Measurements from ENCODE around the gene SORCS2.

SORCS2 gene

DNA sequence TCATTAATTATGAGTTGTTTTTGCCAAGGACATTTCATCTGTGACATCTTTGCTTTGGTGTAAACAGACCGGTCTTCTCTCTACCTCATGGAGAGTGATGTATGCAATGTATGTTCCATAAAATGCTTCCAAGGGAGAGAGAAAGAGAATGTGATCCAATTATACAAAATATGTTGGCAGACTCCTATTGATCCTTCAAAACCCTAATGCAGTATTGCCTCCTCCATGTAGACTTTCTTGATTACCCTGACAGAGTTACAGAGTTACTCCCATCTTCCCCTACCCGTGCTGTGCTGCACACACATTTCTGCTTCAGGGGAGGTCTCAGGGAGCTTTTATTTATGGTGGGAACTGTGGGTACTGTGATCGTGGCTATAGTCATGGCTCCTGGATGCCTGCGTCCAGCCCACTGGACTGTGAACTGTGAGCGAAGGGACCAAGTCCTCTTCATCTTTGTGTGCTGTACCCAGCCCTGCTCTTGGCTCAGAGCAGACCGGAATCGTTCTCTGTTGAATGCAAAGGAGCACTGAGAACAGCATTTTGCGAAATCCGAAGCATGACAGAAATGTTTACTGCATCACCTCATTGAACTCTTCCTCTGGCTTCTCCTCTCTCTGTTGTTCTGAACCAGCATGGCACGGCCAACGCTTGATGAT lies 32.7 kb downstream of the SORCS2 start:
- DNase-seq: no peak

DNA sequence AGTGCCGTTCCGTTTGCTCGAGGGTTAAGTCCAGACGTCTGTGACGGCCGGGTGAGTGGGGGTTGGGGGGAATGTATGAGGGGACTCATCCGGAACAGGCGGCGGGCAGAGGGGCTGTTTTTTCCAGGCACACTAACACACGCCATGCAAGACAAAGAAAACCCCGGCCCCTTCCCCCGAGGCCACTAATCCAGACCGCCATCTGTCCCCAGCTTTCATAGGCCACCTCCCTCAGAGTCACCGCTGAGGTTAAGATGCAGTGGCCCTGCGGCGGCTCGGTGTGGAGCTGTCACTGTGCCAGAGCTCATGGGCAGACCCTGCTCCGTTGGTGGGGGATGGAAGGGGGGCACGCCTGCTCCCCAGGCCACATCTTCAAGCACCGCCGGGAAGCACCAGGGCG lies 34.1 kb downstream of the SORCS2 start:
- DNase-seq: no peak

DNA sequence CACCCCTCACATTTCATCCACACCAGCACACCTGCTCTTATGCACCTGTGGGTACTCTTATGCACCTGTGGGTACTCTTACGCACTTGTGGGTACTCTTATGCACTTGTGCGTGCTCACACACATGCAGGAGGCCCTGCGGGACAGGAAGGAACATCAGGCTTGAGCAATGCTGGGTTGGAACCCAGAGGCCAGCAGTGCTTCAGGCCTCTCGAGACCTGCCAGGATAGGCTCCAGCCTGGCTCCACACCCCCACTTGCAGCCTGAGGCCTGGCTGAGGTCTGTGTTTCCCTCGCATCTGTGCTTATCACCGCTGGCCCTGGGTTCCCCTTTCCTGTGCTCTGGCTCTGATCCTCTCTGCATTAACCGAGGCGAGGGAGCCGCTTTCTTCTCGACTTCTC lies 34.7 kb downstream of the SORCS2 start:
- DNase-seq: no peak

DNA sequence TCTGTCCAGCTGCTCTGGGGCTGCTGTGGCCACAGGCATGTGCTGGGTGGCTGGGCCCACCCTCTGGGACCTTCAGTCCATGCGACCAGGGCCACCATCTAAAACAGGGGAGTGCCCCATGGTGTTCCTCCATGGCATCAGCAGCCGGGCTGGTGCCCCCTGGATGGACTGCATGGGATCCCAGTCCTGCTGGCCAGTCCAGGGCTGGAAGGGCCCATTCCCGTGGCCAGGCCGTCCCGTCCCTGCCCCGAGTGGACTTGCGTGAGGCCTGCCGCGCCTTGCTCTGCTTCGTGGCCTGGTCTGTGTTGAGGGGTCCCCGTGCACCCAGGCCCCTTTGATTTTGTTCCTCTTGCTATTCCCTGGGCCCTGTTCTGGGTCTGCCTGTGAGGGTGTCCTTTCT lies 36.4 kb downstream of the SORCS2 start:
- no peak for DNase-seq

DNA sequence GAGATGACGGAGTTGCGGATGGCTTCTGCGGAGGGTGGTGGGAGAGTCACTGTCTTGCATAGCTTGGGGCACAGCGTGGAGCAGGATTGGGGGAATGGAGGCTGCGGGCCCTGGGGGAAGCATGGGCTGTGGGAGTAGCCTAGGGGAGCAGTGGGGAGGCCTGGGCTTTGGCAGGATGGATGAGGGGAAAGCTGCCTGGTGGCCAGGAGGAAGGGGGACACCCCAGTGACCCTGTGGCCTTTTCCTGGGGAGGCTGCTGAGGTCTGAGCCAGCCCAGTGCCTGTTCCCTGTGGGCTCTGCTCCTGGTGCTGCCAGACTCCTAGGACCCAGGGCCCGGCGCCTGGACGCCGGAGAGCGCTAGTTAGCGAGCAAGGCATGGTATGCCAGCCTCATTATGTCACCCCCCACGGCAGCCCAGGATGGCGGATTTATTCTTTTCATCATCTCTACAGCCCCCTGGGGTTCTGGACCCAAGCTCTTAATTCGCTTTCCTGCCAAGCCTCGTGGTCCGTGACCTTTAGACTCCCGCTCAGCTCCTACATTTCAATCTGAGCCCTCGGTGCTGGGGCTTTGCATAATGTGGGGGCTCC lies 39.8 kb downstream of the SORCS2 start:
- DNase-seq: no peak

DNA sequence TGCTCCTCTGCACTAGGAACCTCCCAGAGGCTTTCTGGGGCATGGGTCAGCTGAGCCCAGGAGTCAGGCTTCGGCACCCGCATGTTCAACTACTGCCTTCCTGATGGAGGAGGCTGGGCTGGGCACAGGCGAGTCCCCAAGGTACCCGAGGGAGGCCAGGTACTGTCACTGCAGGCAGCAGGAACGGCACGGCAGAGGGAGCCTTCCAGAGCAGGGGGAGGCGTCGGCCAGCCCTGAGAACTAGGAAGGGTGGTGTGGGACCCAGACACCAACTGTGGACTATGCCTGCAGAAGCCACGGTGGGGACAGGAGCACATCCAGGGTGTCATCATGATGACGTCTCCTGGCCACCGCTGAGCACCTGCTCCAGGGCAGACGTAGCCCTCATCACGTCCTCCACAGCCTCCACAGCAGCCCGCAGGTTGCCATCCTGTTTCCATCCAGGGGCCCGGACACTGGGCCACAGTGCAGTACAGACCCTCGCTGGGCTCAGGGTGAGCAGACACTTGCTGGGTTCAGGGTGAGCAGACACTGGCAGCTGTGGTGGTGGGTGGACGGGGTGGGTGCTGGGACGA lies 40.8 kb downstream of the SORCS2 start:
- no peak for DNase-seq

DNA sequence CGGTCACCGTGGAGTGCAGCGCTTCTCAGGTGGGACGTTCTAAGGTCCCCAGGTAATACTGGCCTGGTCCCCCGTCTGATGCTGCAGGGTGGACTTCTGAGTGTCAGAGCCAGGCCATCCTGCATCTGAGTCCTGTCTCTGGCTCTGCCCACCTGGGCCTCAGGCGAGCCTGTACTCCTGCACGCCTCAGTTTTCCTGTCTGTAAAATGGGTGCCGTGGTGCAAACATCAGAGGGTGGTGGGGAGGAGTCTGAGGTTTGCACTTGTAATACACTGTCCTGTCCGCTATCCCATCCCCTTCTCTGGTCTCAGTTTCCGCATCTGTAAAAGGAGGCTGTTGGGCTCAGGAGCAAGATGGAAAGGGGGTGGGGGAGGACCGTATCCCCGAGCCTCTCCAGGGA lies 41.3 kb downstream of the SORCS2 start:
- DNase-seq: no peak

DNA sequence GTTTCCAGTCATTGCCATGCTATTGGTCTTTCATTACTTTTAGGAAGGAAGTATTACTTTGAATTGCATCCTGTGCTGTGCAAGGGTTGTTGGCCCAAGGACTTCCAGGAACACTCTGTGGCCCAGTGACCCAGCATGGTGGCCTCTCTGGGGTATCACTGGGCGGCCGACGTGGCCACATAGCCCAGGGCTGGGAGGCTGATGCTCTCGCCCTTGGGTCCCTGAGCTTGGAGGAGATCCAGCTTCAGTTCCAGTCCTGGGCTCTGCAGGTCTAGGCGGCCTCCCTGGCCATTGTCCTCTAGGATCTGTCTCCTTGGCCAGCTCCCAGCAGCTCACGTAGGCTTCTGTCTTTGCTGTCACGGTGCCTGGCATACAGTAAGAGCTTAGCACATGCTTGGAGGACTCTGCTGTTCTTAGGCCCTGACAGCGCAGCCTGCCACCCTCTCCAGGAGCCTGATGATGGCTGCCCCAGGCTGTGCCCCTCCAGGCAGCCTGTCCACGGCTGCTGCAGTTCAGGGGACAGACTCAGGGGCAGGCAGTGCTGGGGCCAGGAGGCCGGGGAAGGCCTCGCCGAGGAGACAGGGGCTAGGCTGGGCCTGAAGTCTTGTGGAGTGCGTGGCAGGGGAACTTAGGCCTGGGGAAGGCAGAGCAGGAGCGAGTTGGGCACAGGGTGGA lies 42.2 kb downstream of the SORCS2 start:
- no peak for DNase-seq

DNA sequence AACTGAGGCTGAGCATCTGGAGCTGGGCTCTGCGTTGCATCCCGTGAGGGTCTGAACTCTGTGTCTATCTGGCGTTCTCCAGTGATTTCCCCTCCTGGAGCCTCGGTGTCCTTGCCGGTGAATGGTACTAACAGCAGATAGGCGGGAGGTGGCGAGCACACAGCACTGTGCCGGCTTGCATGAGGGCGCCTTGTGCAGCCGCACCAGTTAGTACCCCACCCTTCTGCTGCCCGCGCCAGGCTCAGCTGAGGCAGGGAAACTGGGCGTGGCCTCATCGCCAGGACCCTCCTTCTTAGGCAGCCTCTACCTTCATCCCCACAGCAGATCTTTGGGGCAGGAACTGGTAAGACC lies 42.7 kb downstream of the SORCS2 start:
- no peak for DNase-seq

DNA sequence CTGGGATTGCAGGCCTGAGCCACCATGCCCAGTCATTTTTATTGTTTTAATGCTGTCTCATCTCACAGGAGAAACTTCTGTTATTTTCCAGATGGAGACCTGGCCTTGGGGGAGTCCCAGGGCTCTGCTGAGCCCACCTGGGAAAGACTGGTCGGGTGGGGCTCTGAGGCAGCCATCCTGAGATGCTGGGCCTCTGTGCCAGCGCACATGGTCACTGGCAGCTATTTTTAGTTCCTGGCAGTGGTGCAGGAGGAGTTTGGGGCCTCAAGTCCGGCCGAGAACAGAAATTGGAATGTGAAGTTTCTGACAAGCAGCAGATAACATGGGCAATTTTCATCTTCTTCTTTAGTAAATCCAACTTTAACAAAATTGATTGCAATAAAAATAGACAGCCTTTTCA lies 44.5 kb downstream of the SORCS2 start:
- no peak for DNase-seq

DNA sequence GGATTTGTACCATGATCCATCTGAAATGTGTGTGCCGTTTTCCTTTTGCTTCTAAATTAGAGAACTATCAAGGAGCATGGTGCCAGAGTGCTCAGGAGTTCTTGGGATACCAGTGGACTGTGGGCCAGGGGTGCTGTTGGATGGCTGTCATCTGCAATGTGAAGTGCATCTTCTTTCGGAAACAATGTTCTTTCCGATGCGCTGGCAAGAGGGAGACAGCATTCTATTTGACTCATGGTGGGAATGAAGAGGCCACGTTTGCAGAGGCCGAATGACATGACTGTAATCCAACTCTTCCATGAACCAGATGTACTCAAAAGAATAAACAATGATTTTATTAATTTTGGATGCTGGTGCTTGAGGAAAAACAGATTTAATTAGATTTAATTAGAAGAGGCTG lies 45.5 kb downstream of the SORCS2 start:
- no peak for DNase-seq

DNA sequence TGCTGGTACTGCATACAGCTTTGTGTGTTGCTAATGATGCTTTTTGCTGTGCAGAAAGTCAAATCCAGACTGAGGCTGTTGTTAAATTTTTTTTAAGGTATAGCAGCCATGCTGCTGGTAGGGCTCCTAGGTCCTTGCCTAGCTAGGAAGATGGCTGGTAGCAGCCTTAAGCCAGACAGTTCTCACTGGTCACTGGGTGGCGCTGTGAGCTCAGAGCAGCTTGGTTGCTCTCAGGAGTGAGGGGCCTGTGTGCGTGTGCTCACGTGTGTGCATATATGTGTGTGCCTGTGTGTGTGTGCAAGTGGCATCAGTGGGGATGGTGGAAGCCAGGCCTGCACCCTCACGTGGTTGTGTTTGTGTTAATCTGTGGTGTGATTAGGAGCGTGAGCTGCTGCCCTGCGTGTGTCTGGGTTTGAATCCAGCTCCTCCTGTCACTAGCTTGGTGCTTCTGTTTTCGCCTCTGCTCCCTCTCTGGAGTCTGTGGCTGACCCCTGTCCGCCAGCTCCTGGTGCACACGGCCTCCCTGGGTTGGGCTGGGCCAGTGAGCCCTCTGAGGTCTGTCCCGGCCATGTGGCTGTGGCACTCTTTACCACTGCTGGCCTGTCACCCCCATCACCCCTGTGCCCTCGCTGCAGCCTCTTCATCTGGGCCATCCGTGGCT lies 46.1 kb downstream of the SORCS2 start:
- DNase-seq: no peak

DNA sequence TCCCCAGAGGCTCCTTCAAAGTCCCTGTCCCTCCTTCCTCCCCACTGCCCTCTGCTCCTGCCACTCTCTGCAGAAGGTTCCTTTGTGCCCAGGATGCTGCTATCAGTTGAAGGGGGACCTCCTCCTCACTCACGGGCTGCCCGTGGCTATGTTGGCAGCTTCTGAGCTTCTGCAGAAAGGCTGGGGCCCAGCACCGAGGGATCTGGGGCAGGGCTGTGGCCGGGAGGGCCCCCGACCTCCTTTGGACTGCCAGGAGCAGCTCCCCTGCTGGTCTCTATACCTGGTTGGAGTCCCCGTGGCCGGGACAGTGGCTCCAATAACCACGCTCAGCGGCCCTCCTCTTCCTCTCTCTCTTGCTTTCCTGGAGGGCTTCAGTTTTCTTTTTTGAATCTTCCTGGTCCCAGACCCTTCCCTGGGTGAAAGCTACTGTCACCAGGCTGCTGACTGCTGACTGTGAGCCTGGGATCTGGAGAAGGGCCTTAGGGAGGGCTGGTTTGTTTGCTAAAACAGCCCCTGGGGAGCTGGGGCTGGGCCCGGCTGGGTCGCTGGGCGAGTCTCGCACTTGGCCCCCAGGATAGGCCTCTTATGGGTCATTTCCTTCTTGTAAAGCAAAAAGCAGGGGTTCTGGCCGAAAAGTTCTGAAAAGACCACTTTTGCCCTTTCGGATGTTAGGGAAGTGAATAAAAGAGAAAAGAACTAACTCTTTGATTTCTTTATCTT lies 46.9 kb downstream of the SORCS2 start:
- DNase-seq: no peak

DNA sequence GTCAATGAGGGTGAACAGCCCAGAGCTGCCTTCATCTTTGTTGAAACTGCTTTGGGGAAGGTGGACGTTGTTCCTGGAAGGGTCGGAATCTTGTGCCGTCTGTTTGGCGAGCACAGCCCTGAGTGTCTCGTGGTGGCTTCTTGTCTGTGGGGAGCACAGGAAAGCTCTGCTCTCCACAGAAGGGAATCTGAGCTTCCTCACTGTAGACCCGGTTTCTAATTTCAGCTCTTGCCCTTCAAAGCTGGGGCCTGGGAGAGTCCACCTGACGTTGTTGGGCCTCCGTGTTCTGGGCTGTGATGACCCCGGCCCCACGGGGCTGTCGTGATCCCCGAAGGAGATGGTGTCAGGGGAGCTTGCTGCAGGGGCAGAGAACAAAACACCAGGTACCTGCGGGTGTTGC lies 47.5 kb downstream of the SORCS2 start:
- no peak for DNase-seq

DNA sequence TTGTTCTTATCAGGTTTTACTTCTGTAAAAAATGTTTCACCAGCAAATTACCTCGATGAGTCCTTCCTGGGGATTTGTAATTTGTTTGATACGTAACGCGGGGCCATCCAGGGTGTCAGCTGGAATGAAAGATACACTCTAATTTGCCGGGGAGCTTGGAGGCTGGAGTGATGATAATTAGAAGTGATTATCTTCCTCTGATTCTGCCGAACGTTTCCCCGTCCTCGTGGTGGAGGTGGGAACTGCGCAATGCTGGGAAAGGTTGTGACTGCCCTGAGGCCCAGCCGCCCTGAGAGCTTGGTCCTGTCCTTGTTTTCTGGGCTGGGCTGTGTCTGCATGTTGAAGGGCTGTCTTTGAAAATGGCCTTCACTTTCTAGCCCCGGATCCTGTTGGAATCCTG lies 48.0 kb downstream of the SORCS2 start:
- DNase-seq: no peak

DNA sequence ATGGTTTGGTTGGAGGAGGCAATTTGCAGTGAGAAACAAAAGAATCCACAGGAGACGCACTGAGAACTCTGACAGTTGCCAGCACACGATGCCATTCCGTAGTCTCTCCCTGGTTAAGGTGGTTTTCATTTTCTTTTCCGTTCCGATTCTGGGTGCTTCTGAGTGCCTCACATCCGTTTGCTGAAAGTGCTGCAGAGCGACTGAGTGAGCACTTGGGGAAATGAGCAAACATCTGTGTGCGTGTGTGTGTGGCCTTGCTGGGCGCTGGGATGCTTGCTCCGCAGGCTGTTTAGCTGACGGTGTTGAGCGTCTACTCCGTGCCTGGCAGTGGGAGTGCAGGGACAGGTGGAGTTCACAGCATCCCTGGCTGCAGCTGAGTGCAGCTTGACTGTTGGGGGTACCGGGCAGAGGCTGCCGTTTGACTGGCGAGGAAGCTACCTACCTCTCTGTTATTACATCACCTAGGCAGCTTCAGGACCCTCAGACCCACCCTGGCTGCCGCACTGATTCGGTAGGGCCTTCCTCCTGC lies 49.3 kb downstream of the SORCS2 start:
- DNase-seq: no peak

DNA sequence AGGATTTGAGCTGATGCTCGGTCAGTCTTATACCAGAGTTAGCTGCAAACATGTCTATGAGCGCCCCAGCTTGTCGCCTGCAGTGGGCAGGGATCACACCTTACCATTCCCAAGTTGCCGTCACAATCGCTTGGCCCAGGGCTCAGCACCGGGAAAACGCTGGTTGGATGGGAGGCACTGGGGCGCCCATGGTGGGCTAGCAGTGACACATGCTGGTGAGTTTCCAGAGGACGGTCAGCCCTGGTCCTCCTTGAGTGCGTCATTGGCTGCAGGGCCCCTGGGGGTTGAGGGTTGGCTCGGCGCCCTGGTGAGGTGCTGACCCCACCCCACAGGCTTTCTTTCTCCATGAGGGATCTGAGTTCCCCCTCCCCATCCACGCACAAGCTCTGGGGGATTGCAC lies 50.4 kb downstream of the SORCS2 start:
- no peak for DNase-seq

DNA sequence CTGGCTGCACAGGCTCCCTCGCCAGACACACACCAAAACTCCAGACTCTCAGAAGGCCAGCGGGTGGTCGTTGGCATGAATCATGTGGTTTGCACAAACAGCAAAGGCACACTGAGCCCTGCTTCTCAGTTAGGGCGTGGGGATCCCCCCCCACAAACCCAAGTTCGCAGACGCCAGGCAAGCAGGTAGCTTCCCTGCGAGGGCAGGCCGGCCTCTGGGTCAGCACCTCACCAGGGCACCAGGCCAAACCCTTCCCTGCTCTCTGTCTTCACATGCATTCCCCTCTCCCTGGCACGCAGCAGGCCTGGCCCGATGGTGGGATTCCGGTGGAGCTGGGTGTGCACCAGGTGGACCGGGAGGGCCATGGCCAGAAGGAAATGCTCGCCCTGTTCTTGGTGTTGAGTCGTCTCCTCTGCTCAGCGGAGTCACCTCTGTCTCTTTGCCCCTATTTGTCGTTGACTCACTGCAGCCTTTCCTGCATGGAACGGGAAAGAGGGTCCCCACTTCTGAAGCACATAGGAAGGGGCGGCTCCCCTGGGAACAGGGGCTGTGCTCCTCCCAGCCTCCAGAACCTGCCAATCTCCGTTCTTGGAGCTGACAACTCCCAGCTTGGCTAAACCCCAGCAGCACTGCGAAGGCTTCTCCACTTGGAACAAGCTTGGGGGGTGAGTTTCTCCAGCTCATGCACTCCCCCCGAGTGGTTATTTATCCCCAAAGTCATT lies 51.4 kb downstream of the SORCS2 start:
- no peak for DNase-seq

DNA sequence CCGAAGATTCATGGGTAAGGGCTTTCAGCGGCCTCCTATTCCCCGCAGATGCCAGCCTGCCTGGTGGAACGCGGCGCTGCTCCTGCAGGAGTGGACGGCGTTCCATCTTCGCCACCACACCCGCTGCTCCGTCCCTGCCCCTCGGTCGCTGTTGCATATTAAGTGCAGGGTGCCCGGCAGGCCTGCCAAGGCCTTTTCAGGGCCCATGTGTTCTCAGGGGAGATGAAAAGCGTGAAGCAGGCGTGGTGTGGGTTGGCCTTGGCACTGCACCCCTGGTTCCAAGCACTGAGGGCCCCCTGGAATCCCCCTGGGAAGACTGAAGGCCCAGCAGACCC lies 52.0 kb downstream of the SORCS2 start:
- no peak for DNase-seq

DNA sequence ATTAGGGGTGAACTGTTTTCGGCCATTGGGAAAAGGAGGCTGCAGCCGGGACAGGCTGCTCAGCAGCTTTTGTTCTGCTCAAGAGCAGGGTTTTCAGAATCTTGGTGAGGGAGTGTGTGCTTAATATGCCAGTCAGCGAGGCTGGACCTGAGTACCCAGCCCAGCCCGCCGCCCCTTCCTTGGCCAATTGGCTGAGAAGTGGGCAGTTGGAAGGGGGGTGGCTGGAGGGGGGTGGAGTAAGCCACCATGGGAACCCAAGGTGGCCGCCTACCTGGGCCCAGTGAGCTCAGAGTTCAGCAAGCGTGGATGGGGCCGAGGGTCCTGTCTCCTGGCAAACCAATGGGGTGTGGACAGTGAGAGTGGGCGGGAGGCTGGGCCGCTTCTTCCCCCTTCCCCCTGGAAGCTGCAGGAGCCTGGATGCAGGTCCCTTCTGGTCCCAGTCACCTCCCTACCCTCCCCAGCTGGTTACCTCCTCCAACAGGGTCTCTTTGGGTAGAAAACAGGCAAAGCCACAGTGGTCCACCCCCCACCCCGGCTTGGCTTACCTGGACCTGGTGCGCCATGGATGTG lies 52.5 kb downstream of the SORCS2 start:
- DNase-seq: no peak

DNA sequence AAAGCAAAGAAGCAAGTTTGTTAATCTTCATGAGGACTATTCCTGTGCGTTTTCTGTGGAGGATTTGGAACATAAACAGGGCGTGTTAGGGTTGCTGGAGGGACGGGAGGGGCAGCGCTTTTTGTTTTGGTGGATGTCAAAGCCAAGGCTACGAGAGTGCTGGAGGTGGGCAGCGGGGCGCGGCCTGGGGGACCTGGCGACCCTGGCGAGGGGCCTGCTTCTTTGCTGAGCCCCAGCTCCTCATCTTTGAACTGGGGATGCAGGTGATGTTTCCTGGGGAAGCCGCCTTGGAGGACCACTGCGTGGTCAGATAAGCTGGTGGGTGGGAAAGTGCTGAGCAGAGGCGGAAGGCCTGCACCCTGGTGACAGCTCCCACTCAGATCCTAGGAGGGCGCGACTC lies 55.2 kb downstream of the SORCS2 start:
- DNase-seq: no peak

DNA sequence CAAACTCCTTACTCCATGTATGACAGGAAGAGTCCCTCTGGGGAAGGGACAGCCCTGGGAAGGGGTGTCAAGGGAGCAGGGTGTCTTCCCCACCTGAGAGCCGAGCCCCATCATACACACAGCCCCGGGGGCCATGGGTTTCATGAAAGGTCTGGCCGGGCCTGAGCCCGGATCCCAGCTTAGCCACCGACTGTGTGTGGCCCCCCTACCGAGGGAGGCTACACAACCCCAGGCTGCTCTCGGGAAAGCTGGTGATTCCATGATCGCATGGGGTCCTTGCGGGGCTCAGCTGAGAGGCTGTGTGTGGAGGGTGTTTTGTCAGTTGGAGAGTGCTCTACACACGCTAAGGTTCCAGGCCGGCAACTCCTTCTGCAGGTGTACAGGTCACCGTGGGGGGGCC lies 55.6 kb downstream of the SORCS2 start:
- DNase-seq: no peak
